Stimulated activated naive CD8-positive, alpha-beta T cell treated with anti-CD3 and anti-CD28 coated beads, Interleukin-15, amount 100 ng/mL, for 72 hours (primary cell): ENCODE results near the gene UBE3A.

Source experiments
- ATAC-seq: fragments of 150-1000 bp; cut with Tn5 transposase; 2 replicates; pipeline ENCODE4 v1.10.0; 2021; ENCODE audit warnings: mild to moderate bottlenecking, moderate library complexity
- DNase-seq, 2 donors: peaks; one replicate each; pipeline ENCODE4 v3.0.0; 2021 to 2022
- H3K27ac Mint-ChIP-seq, 2 donors: one replicate each; pipeline ENCODE4 v1.8.0; 2022; ENCODE audit warnings: mild to moderate bottlenecking in 2 of 2, mixed read lengths in 2 of 2, moderate library complexity in 2 of 2
- H3K27me3 Mint-ChIP-seq: one replicate; pipeline ENCODE4 v1.8.0; 2022; ENCODE audit warnings: mixed read lengths
- H3K4me1 Mint-ChIP-seq: one replicate; pipeline ENCODE4 v1.8.0; 2022; ENCODE audit warnings: mild to moderate bottlenecking, mixed read lengths
- H3K4me3 Mint-ChIP-seq, 2 donors: one replicate each; pipeline ENCODE4 v1.8.0; 2022; ENCODE audit warnings: mild to moderate bottlenecking in 2 of 2, mixed read lengths in 2 of 2, moderate library complexity in 1 of 2
- H3K9me3 Mint-ChIP-seq, 2 donors: one replicate each; pipeline ENCODE4 v1.8.0; 2022; ENCODE audit warnings: mixed read lengths in 2 of 2

UBE3A gene

GRCh38 chr15:25397100-25397499, 41.7 kb downstream of the UBE3A start:
- H3K27ac Mint-ChIP-seq: no peak overlapping the region
- H3K4me3 Mint-ChIP-seq: no peak overlapping the region
- H3K9me3 Mint-ChIP-seq: peaks cover 0 to 7% of the 10 kb centered on the region in 2 donors
- no peak for DNase-seq
- H3K27me3 Mint-ChIP-seq: no peaks in the 10 kb centered on the region
- no peak for ATAC-seq
- peaks cover 7% of the 10 kb centered on the region for H3K4me1 Mint-ChIP-seq

GRCh38 chr15:25394898-25395297, 43.9 kb downstream of the UBE3A start:
- no peak for ATAC-seq
- DNase-seq: no peak
- no peaks in the 10 kb centered on the region for H3K27me3 Mint-ChIP-seq
- H3K27ac Mint-ChIP-seq: no peak overlapping the region
- no peak overlapping the region for H3K4me3 Mint-ChIP-seq
- peaks cover 7% of the 10 kb centered on the region for H3K4me1 Mint-ChIP-seq
- peaks cover 0 to 7% of the 10 kb centered on the region in 2 donors for H3K9me3 Mint-ChIP-seq

- no peak for DNase-seq
- no peak overlapping the region for H3K27ac Mint-ChIP-seq
- peaks cover 17% of the 10 kb centered on the region for H3K4me1 Mint-ChIP-seq
- H3K9me3 Mint-ChIP-seq: peaks cover 8 to 13% of the 10 kb centered on the region in 2 donors
- ATAC-seq: no peak
- H3K27me3 Mint-ChIP-seq: no peaks in the 10 kb centered on the region
- H3K4me3 Mint-ChIP-seq: no peak overlapping the region
Measured at GRCh38 chr15:25392806-25393205, 46.0 kb downstream of the UBE3A start.

GRCh38 chr15:25391971-25392721, 46.7 kb downstream of the UBE3A start:
- H3K27me3 Mint-ChIP-seq: no peaks in the 10 kb centered on the region
- peaks cover 11% of the 10 kb centered on the region for H3K4me1 Mint-ChIP-seq
- ATAC-seq (no peak), DNase-seq (no peak)
- no peak overlapping the region for H3K27ac Mint-ChIP-seq
- H3K9me3 Mint-ChIP-seq: peaks cover 8% of the 10 kb centered on the region in 2 donors
- H3K4me3 Mint-ChIP-seq: no peak overlapping the region

GRCh38 chr15:25385986-25386385, 52.8 kb downstream of the UBE3A start:
- peaks cover 18 to 36% of the 10 kb centered on the region in 2 donors for H3K9me3 Mint-ChIP-seq
- DNase-seq: no peak
- no peak overlapping the region for H3K27ac Mint-ChIP-seq
- no peaks in the 10 kb centered on the region for H3K27me3 Mint-ChIP-seq
- ATAC-seq: no peak
- no peak overlapping the region for H3K4me3 Mint-ChIP-seq
- H3K4me1 Mint-ChIP-seq: peaks cover 17% of the 10 kb centered on the region

GRCh38 chr15:25381579-25381978, 57.2 kb downstream of the UBE3A start:
- Mint-ChIP-seq H3K4me1 (peaks cover 6% of the 10 kb centered on the region), H3K4me3 (no peak overlapping the region), H3K9me3 (peaks cover 13 to 36% of the 10 kb centered on the region in 2 donors), H3K27ac (no peak overlapping the region), H3K27me3 (no peaks in the 10 kb centered on the region)
- DNase-seq (no peak), ATAC-seq (no peak)

GRCh38 chr15:25378501-25378901, 60.3 kb downstream of the UBE3A start:
- DNase-seq: no peak
- no peak overlapping the region for H3K27ac Mint-ChIP-seq
- H3K4me3 Mint-ChIP-seq: no peak overlapping the region
- peaks cover 7 to 15% of the 10 kb centered on the region in 2 donors for H3K9me3 Mint-ChIP-seq
- ATAC-seq: no peak
- no peaks in the 10 kb centered on the region for H3K4me1 Mint-ChIP-seq
- H3K27me3 Mint-ChIP-seq: no peaks in the 10 kb centered on the region

GRCh38 chr15:25375557-25375956, 63.3 kb downstream of the UBE3A start:
- H3K4me3 Mint-ChIP-seq: no peak overlapping the region

GRCh38 chr15:25374143-25374542, 64.7 kb downstream of the UBE3A start:
- H3K4me3 Mint-ChIP-seq: no peak overlapping the region
- peaks cover 0 to 13% of the 10 kb centered on the region in 2 donors for H3K9me3 Mint-ChIP-seq
- H3K27ac Mint-ChIP-seq: no peak overlapping the region
- no peaks in the 10 kb centered on the region for H3K27me3 Mint-ChIP-seq
- no peaks in the 10 kb centered on the region for H3K4me1 Mint-ChIP-seq
- no peak for ATAC-seq
- no peak for DNase-seq

More at GRCh38 chr15:25375557-25375956, 63.3 kb downstream of the UBE3A start:
- Mint-ChIP-seq H3K27me3 (no peaks in the 10 kb centered on the region), H3K27ac (no peak overlapping the region), H3K4me1 (no peaks in the 10 kb centered on the region), H3K9me3 (peaks cover 0 to 19% of the 10 kb centered on the region in 2 donors)
- ATAC-seq (no peak), DNase-seq (no peak)

- ATAC-seq: no peak
- peaks cover 0 to 13% of the 10 kb centered on the region in 2 donors for H3K9me3 Mint-ChIP-seq
- no peak overlapping the region for H3K4me3 Mint-ChIP-seq
- no peaks in the 10 kb centered on the region for H3K4me1 Mint-ChIP-seq
- DNase-seq: no peak
- H3K27ac Mint-ChIP-seq: no peak overlapping the region
- H3K27me3 Mint-ChIP-seq: no peaks in the 10 kb centered on the region
Measured at GRCh38 chr15:25372298-25372697, 66.5 kb downstream of the UBE3A start.

- peaks cover 10% of the 10 kb centered on the region for H3K4me1 Mint-ChIP-seq
- no peak overlapping the region for H3K27ac Mint-ChIP-seq
- no peaks in the 10 kb centered on the region for H3K27me3 Mint-ChIP-seq
- ATAC-seq (no peak), DNase-seq (no peak)
- peaks cover 0 to 13% of the 10 kb centered on the region in 2 donors for H3K9me3 Mint-ChIP-seq
- no peak overlapping the region for H3K4me3 Mint-ChIP-seq
Measured at GRCh38 chr15:25368850-25369249, 70.0 kb downstream of the UBE3A start.

GRCh38 chr15:25366058-25366457, 72.8 kb downstream of the UBE3A start:
- H3K27ac Mint-ChIP-seq: no peak overlapping the region

GRCh38 chr15:25362545-25362944, 76.3 kb downstream of the UBE3A start:
- Mint-ChIP-seq H3K4me1 (peaks cover 10% of the 10 kb centered on the region), H3K27me3 (no peaks in the 10 kb centered on the region), H3K9me3 (no peaks in the 10 kb centered on the region), H3K4me3 (no peak overlapping the region), H3K27ac (no peak overlapping the region)
- ATAC-seq (no peak), DNase-seq (no peak)

More at GRCh38 chr15:25366058-25366457, 72.8 kb downstream of the UBE3A start:
- H3K27me3 Mint-ChIP-seq: no peaks in the 10 kb centered on the region
- H3K4me3 Mint-ChIP-seq: no peak overlapping the region
- peaks cover 0 to 6% of the 10 kb centered on the region in 2 donors for H3K9me3 Mint-ChIP-seq
- H3K4me1 Mint-ChIP-seq: peaks cover 10% of the 10 kb centered on the region
- ATAC-seq (peak; percentile 65), DNase-seq (no peak)

GRCh38 chr15:25347707-25348106, 91.1 kb downstream of the UBE3A start:
- H3K27me3 Mint-ChIP-seq: no peaks in the 10 kb centered on the region
- H3K4me3 Mint-ChIP-seq: no peak overlapping the region
- DNase-seq: no peak
- H3K27ac Mint-ChIP-seq: no peak overlapping the region
- H3K9me3 Mint-ChIP-seq: peaks cover 0 to 15% of the 10 kb centered on the region in 2 donors
- peaks cover 7% of the 10 kb centered on the region for H3K4me1 Mint-ChIP-seq
- no peak for ATAC-seq

- Mint-ChIP-seq H3K4me1 (peaks cover 7% of the 10 kb centered on the region), H3K9me3 (peaks cover 0 to 14% of the 10 kb centered on the region in 2 donors), H3K27me3 (no peaks in the 10 kb centered on the region), H3K27ac (no peak overlapping the region), H3K4me3 (no peak overlapping the region)
- DNase-seq (no peak), ATAC-seq (no peak)
Measured at GRCh38 chr15:25346371-25346770, 92.5 kb downstream of the UBE3A start.

- Mint-ChIP-seq H3K27me3 (no peaks in the 10 kb centered on the region), H3K4me1 (peaks cover 7% of the 10 kb centered on the region), H3K9me3 (peaks cover 0 to 10% of the 10 kb centered on the region in 2 donors), H3K4me3 (no peak overlapping the region), H3K27ac (no peak overlapping the region)
- DNase-seq: no peak
- ATAC-seq: no peak
Measured at GRCh38 chr15:25345943-25346342, 92.9 kb downstream of the UBE3A start.

GRCh38 chr15:25342629-25343028, 96.2 kb downstream of the UBE3A start:
- no peaks in the 10 kb centered on the region for H3K27me3 Mint-ChIP-seq
- DNase-seq (no peak), ATAC-seq (no peak)
- H3K9me3 Mint-ChIP-seq: peaks cover 0 to 7% of the 10 kb centered on the region in 2 donors
- peaks cover 7% of the 10 kb centered on the region for H3K4me1 Mint-ChIP-seq
- H3K27ac Mint-ChIP-seq: no peak overlapping the region
- H3K4me3 Mint-ChIP-seq: no peak overlapping the region
